Stimulated activated memory B cell treated with anti-CD40 and anti-IgM and Interleukin-4, amounts not matched to agents 10 μg/mL and 1 μg/mL and 100 μg/mL, for 72 hours (primary cell): Measurements from ENCODE around the gene CCT8L2.
"Not testable (repeated sequence)": the region's sequence is repeated elsewhere in the genome, so short reads cannot be mapped to it uniquely, and the experiment has no call there.

Source experiments
- ATAC-seq: fragments of 150-1000 bp; cut with Tn5 transposase; 2 replicates; pipeline ENCODE4 v1.10.0; 2021
- H3K27ac Mint-ChIP-seq: one replicate; pipeline ENCODE4 v1.8.0; 2022; ENCODE audit warnings: mild to moderate bottlenecking, mixed read lengths
- H3K27me3 Mint-ChIP-seq: one replicate; pipeline ENCODE4 v1.8.0; 2022; ENCODE audit warnings: mixed read lengths
- H3K36me3 Mint-ChIP-seq: one replicate; pipeline ENCODE4 v1.8.0; 2022; ENCODE audit warnings: mixed read lengths
- H3K4me1 Mint-ChIP-seq: one replicate; pipeline ENCODE4 v1.8.0; 2022; ENCODE audit warnings: mixed read lengths
- H3K4me3 Mint-ChIP-seq: one replicate; pipeline ENCODE4 v1.8.0; 2022; ENCODE audit warnings: mild to moderate bottlenecking, moderate library complexity, mixed read lengths
- H3K9me3 Mint-ChIP-seq: one replicate; pipeline ENCODE4 v1.8.0; 2022; ENCODE audit warnings: mixed read lengths

CCT8L2 gene

DNA sequence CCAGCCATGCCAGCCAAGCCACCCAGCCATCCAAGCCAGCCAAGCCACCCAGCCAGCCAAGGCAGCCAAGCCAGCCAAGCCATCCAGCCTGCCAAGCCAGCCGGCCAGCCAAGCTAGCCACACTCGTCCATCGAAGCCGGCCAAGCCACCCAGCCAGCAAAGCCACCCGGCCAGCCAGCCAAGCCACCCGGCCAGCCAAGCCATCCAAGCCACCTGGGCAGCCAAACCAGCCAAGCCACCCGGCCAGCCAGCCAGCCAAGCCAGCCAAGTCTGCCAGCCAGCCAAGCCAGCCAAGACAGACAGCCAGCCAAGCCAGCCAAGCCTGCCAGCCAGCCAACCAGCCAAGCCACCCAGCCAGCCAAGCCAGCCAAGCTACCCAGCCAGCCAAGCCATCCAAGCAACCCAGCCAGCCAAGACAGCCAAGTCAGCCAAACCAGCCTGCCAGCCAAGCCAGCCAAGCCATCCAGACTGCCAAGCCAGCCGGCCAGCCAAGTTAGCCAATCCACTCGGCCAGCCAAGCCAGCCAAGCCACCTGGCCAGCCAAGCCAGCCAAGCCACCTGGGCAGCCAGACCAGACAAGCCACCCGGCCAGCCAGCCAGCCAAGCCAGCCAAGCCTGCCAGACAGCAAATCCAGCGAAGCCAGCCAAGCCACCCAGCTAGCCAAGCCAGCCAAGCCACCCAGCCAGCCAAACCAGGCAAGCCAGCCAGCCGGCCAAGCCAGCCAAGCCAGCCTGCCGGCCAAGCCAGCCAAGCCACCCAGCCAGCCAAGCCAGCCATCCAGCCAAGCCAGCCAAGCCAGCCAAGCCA lies 24.8 kb downstream of the CCT8L2 start:
- not testable (repeated sequence) for H3K27me3 Mint-ChIP-seq, H3K4me3 Mint-ChIP-seq, H3K36me3 Mint-ChIP-seq, ATAC-seq, H3K9me3 Mint-ChIP-seq, H3K27ac Mint-ChIP-seq, H3K4me1 Mint-ChIP-seq

DNA sequence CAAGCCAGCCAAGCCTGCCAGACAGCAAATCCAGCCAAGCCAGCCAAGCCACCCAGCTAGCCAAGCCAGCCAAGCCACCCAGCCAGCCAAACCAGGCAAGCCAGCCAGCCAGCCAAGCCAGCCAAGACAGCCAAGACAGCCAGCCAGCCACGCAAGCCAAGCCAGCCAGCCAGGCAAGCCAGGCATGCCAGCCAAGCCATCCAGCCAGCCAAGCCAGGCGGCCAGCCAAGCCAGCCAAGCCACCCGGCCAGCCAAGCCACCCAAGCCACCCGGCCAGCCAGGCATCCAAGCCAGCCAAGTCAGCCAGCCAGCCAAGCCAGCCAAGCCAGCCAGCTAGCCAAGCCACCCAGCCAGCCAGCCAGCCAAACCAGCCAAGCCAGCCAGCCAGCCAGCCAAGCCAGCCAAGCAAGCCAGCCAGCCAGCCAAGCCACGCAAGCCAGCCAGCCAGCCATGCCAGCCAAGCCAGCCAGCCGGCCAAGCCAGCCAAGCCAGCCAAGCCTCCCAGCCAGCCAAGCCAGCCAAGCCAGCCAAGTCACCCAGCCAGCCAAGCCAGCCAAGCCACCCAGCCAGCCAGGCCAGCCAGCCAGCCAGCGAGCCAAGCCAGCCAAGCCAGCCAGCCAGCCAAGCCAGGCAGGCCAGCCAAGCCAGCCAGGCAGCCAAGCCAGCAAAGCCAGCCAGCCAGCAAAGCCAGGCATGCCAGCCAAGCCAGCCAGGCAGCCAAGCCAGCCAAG lies 26.0 kb downstream of the CCT8L2 start:
- not testable (repeated sequence) for H3K4me1 Mint-ChIP-seq, H3K9me3 Mint-ChIP-seq, H3K4me3 Mint-ChIP-seq, H3K27me3 Mint-ChIP-seq, H3K36me3 Mint-ChIP-seq, ATAC-seq, H3K27ac Mint-ChIP-seq

- not testable (repeated sequence) for H3K9me3 Mint-ChIP-seq, H3K27me3 Mint-ChIP-seq, H3K36me3 Mint-ChIP-seq, H3K4me1 Mint-ChIP-seq, H3K4me3 Mint-ChIP-seq, H3K27ac Mint-ChIP-seq, ATAC-seq
These were observed 26.8 kb downstream of the CCT8L2 start for GRCh38 chr22:16565585-16566420.

GRCh38 chr22:16564837-16565584 lies 27.6 kb downstream of the CCT8L2 start:
- H3K36me3 Mint-ChIP-seq, H3K9me3 Mint-ChIP-seq, H3K4me1 Mint-ChIP-seq, ATAC-seq, H3K27ac Mint-ChIP-seq, H3K27me3 Mint-ChIP-seq, H3K4me3 Mint-ChIP-seq: not testable (repeated sequence)

GRCh38 chr22:16563555-16564520 lies 28.8 kb downstream of the CCT8L2 start:
- Mint-ChIP-seq H3K9me3 (no peaks in the 10 kb centered on the region), H3K4me3 (no peak overlapping the region), H3K4me1 (no peaks in the 10 kb centered on the region), H3K36me3 (no peaks in the 10 kb centered on the region), H3K27me3 (no peaks in the 10 kb centered on the region), H3K27ac (no peak overlapping the region)
- no peak for ATAC-seq

GRCh38 chr22:16562711-16563554 lies 29.7 kb downstream of the CCT8L2 start:
- H3K27me3 Mint-ChIP-seq, result no peaks in the 10 kb centered on the region
- no peak overlapping the region for H3K4me3 Mint-ChIP-seq
- no peaks in the 10 kb centered on the region for H3K4me1 Mint-ChIP-seq
- ATAC-seq, result no peak
- H3K9me3 Mint-ChIP-seq, result no peaks in the 10 kb centered on the region
- H3K36me3 Mint-ChIP-seq, result no peaks in the 10 kb centered on the region
- H3K27ac Mint-ChIP-seq, result no peak overlapping the region

DNA sequence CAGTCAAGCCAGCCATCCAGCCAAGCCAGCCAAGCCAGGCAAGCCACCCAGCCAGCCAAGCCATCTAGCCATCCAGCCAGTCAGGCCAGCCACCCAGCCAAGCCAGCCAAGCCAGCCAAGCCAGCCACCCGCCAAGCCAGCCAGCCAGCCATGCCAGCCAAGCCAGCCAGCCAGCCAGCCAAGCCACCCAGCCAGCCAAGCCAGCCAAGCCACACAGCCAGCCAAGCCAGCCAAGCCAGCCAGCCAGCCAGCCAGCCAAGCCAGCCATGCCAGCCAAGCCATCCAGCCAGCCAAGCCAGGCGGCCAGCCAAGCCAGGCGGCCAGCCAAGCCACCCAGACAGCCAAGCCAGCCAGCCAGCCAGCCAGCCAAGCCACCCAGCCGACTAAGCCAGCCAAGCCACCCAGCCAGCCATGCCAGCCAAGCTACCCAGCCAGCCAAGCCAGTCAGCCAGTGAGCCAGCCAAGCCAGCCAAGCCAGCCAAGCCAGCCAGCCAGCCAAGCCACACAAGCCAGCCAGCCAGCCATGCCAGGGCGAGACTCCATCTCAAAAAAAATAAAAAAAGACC lies 31.4 kb downstream of the CCT8L2 start:
- not testable (repeated sequence) for H3K36me3 Mint-ChIP-seq, H3K9me3 Mint-ChIP-seq, ATAC-seq, H3K4me1 Mint-ChIP-seq, H3K27ac Mint-ChIP-seq, H3K4me3 Mint-ChIP-seq, H3K27me3 Mint-ChIP-seq

DNA sequence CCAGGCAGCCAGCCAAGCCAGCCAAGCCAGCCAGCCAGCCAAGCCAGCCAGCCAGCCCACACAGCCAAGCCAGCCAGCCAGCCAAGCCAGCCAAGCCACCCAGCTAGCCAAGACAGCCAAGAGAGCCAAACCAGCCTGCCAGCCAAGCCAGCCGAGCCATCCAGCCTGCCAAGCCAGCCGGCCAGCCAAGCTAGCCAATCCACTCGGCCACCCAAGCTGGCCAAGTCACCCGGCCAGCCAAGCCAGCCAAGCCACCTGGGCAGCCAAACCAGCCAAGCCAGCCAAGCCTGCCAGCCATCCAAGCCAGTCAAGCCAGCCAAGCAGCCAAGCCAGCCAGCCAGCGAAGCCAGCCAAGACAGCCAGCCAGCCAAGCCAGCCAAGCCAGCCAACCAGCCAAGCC lies 32.0 kb downstream of the CCT8L2 start:
- H3K27me3 Mint-ChIP-seq, H3K9me3 Mint-ChIP-seq, H3K4me1 Mint-ChIP-seq, H3K36me3 Mint-ChIP-seq, ATAC-seq, H3K4me3 Mint-ChIP-seq, H3K27ac Mint-ChIP-seq: not testable (repeated sequence)

DNA sequence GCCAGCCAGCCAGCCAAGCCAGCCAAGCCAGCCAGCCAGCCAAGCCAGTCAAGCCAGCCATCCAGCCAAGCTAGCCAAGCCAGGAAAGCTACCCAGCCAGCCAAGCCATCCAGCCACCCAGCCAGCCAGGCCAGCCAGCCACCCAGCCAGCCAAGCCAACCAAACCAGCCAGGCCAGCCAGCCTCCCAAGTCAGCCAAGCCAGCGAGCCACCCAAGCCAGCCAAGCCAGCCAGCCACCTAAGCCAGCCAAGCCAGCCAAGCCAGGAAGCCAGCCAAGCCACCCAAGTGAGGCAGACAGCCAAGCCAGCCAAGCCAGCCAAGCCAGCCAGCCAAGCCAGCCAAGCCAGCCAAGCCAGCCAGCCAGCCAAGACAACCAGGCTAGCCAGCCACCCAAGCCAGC lies 32.6 kb downstream of the CCT8L2 start:
- not testable (repeated sequence) for ATAC-seq, H3K4me1 Mint-ChIP-seq, H3K9me3 Mint-ChIP-seq, H3K27ac Mint-ChIP-seq, H3K36me3 Mint-ChIP-seq, H3K4me3 Mint-ChIP-seq, H3K27me3 Mint-ChIP-seq

GRCh38 chr22:16559056-16559955 lies 33.3 kb downstream of the CCT8L2 start:
- ATAC-seq, result no peak
- no peak overlapping the region for H3K27ac Mint-ChIP-seq
- H3K9me3 Mint-ChIP-seq, result peaks cover 4% of the 10 kb centered on the region
- H3K27me3 Mint-ChIP-seq, result no peaks in the 10 kb centered on the region
- no peaks in the 10 kb centered on the region for H3K36me3 Mint-ChIP-seq
- no peaks in the 10 kb centered on the region for H3K4me1 Mint-ChIP-seq
- H3K4me3 Mint-ChIP-seq, result no peak overlapping the region

DNA sequence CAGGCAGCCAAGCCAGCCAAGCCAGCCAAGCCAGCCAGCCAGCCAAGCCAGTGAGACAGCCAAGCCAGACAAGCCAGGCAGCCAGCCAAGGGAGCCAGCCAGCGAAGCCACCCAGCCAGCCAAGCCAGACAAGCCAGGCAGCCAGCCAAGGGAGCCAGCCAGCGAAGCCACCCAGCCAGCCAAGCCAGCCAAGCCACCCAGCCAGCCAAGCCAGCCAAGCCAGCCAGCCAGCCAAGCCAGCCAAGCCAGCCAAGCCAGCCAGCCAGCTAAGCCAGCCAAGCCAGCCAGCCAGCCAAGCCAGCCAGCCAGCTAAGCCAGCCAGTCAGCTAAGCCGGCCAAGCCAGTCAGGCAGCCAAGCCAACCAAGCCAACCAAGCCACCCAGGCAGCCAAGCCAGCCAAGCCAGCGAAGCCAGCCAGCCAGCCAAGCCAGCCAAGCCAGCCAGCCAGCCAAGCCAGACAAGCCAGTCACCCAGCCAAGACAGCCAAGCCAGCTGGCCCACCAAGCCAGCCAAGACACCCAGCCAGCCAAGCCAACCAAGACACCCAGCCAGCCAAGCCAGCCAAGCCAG lies 34.1 kb downstream of the CCT8L2 start:
- not testable (repeated sequence) for H3K9me3 Mint-ChIP-seq, H3K36me3 Mint-ChIP-seq, ATAC-seq, H3K27ac Mint-ChIP-seq, H3K27me3 Mint-ChIP-seq, H3K4me1 Mint-ChIP-seq, H3K4me3 Mint-ChIP-seq

- not testable (repeated sequence) for ATAC-seq, H3K4me1 Mint-ChIP-seq, H3K27me3 Mint-ChIP-seq, H3K27ac Mint-ChIP-seq, H3K4me3 Mint-ChIP-seq, H3K36me3 Mint-ChIP-seq, H3K9me3 Mint-ChIP-seq
These were observed 35.1 kb downstream of the CCT8L2 start for GRCh38 chr22:16557511-16557910.
